HCT116 (cell line): Measurements from ENCODE around the gene TRAIP.

Experiments used
- CEBPB ChIP-seq: IDR thresholded peaks from 2 replicates; pipeline ENCODE4 v1.6.1; 2012; ENCODE audit warnings: low read depth
- ELF1 ChIP-seq: IDR thresholded peaks from 2 replicates; pipeline ENCODE4 v1.6.1; 2012; ENCODE audit warnings: low read depth, borderline replicate concordance
- FOSL1 ChIP-seq: IDR thresholded peaks from 2 replicates; pipeline ENCODE4 v1.6.1; 2012; ENCODE audit warnings: low read depth
- POLR2A ChIP-seq: IDR thresholded peaks from 2 replicates; pipeline ENCODE4 v1.7.0; 2011; ENCODE audit warnings: borderline replicate concordance; ENCODE audit not compliant: insufficient read depth, insufficient read length; ENCODE audit errors: extremely low read depth
- POLR2AphosphoS5 ChIP-seq: IDR thresholded peaks from 2 replicates; pipeline ENCODE4 v1.6.1; 2011; ENCODE audit warnings: mild to moderate bottlenecking, low read depth, low read length, moderate library complexity
- RAD21 ChIP-seq: IDR thresholded peaks from 2 replicates; pipeline ENCODE4 v1.6.1; 2012; ENCODE audit warnings: low read depth, mild to moderate bottlenecking
- TF ChIP-seq, protein P1 (sequence below), 3 experiments: fragments of 200-600 bp in 1 of 3; sonication (generic) in 1 of 3; IDR thresholded peaks in 2 of 3; conservative IDR thresholded peaks in 1 of 3; 2 replicates each; pipeline ENCODE4 v1.5.1; 2012 to 2017; ENCODE audit warnings: low read depth in 2 of 3, low read length in 2 of 3, antibody characterized with exemption in 1 of 3, borderline replicate concordance in 1 of 3, control low read depth in 1 of 3, mild to moderate bottlenecking in 1 of 3, mixed read lengths in 1 of 3, mixed run types in 1 of 3, moderate library complexity in 1 of 3; ENCODE audit not compliant: insufficient read depth in 1 of 3
- TF ChIP-seq, protein P2 (sequence below): IDR thresholded peaks from 2 replicates; pipeline ENCODE4 v1.6.1; 2012
- TF ChIP-seq, protein P3 (sequence below): IDR thresholded peaks from 2 replicates; pipeline ENCODE4 v1.6.1; 2012; ENCODE audit warnings: low read depth

DNA sequence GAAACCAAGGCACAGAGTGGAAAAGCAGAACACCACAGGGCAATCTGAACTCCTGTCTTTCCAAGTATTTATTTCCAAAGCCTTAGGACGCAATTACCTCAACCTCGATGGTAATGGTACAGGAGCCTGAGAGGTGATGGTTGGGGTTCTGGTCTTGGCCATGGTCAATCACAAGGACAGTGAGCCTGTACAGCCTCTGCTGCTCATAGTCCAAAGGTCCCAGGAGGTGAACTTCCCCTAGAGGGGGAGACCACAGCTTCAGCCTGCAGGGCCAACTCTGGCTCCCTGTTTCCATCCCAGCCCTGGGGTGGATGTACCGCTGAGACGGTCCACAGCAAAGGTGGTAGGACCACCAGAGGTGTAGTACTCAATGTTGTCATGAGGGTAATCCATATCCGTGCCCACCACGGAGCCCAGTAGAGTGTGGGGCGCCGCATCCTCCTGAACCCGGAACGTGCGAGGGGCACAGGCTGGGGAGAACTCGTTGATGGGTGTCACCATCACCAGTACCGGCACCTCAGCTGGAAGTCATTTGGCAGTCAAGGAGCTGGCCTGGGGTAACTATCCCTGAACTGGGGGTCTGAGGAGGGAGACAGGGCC, 62.8 kb downstream of the TRAIP start:
- TF ChIP-seq FOSL1 (no peak), POLR2AphosphoS5 (no peak), ELF1 (no peak), RAD21 (no peak), POLR2A (no peak), CEBPB (no peak)
- TF ChIP-seq, protein P1, sequence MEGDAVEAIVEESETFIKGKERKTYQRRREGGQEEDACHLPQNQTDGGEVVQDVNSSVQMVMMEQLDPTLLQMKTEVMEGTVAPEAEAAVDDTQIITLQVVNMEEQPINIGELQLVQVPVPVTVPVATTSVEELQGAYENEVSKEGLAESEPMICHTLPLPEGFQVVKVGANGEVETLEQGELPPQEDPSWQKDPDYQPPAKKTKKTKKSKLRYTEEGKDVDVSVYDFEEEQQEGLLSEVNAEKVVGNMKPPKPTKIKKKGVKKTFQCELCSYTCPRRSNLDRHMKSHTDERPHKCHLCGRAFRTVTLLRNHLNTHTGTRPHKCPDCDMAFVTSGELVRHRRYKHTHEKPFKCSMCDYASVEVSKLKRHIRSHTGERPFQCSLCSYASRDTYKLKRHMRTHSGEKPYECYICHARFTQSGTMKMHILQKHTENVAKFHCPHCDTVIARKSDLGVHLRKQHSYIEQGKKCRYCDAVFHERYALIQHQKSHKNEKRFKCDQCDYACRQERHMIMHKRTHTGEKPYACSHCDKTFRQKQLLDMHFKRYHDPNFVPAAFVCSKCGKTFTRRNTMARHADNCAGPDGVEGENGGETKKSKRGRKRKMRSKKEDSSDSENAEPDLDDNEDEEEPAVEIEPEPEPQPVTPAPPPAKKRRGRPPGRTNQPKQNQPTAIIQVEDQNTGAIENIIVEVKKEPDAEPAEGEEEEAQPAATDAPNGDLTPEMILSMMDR (IDR thresholded peaks at IDR 0.05 in 2 of 3, conservative IDR thresholded peaks at IDR 0.05 in 1 of 3; ENCODE audit: borderline replicate concordance in 1 of 3, insufficient read depth in 1 of 3, low read depth in 2 of 3, low read length in 2 of 3) = no peak
- TF ChIP-seq, protein P2, sequence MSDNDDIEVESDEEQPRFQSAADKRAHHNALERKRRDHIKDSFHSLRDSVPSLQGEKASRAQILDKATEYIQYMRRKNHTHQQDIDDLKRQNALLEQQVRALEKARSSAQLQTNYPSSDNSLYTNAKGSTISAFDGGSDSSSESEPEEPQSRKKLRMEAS = no peak
- TF ChIP-seq, protein P3, sequence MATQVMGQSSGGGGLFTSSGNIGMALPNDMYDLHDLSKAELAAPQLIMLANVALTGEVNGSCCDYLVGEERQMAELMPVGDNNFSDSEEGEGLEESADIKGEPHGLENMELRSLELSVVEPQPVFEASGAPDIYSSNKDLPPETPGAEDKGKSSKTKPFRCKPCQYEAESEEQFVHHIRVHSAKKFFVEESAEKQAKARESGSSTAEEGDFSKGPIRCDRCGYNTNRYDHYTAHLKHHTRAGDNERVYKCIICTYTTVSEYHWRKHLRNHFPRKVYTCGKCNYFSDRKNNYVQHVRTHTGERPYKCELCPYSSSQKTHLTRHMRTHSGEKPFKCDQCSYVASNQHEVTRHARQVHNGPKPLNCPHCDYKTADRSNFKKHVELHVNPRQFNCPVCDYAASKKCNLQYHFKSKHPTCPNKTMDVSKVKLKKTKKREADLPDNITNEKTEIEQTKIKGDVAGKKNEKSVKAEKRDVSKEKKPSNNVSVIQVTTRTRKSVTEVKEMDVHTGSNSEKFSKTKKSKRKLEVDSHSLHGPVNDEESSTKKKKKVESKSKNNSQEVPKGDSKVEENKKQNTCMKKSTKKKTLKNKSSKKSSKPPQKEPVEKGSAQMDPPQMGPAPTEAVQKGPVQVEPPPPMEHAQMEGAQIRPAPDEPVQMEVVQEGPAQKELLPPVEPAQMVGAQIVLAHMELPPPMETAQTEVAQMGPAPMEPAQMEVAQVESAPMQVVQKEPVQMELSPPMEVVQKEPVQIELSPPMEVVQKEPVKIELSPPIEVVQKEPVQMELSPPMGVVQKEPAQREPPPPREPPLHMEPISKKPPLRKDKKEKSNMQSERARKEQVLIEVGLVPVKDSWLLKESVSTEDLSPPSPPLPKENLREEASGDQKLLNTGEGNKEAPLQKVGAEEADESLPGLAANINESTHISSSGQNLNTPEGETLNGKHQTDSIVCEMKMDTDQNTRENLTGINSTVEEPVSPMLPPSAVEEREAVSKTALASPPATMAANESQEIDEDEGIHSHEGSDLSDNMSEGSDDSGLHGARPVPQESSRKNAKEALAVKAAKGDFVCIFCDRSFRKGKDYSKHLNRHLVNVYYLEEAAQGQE = no peak
